ENCODE measurements around the gene MYL11.
A peak's percentile ranks its signal among the peaks of the same experiment; 100 is the strongest.

- TF ChIP-seq CTCF (IDR thresholded peaks at IDR 0.05) (no peak), POLR2A (IDR thresholded peaks at IDR 0.05) (peak in 1 of 4 donors; percentile 3), POLR2AphosphoS5 (IDR thresholded peaks at IDR 0.05) (no peak)
Observed at GRCh38 chr16:30368792-30369090, 5.9 kb upstream of the MYL11 start.
